Osteoblast (primary cell): ENCODE results near the gene RAP1B. TPM values are rescaled to one million over a fixed set of nuclear protein-coding genes. Genes with fewer than 3 reads are reported as not detected.

Experiments used
- DNase-seq: peaks from one replicate; pipeline ENCODE4 v3.0.0; 2011; ENCODE audit warnings: low spot score, mixed read lengths; ENCODE audit not compliant: insufficient read length; ENCODE audit errors: missing footprints
- H2AFZ ChIP-seq: 2 replicates; pipeline ENCODE4 v1.6.0; 2011; ENCODE audit warnings: mild to moderate bottlenecking, low read length
- H3K27ac ChIP-seq: 2 replicates; pipeline ENCODE4 v1.5.1; 2011; ENCODE audit warnings: mild to moderate bottlenecking, low read depth, low read length, moderate library complexity
- H3K27me3 ChIP-seq: 2 replicates; pipeline ENCODE4 v1.6.0; 2012; ENCODE audit warnings: mild to moderate bottlenecking, control low read depth, inconsistent platforms, low read length, moderate library complexity; ENCODE audit not compliant: insufficient read depth
- H3K36me3 ChIP-seq: 2 replicates; pipeline ENCODE4 v1.5.1; 2011; ENCODE audit warnings: mild to moderate bottlenecking, low read length, control low read depth, moderate library complexity; ENCODE audit not compliant: insufficient read depth
- H3K4me1 ChIP-seq: 2 replicates; pipeline ENCODE4 v1.5.1; 2011; ENCODE audit warnings: mild to moderate bottlenecking, low read length, control low read depth, moderate library complexity; ENCODE audit not compliant: insufficient read depth
- H3K4me2 ChIP-seq: 2 replicates; pipeline ENCODE4 v1.6.0; 2011; ENCODE audit warnings: mild to moderate bottlenecking, low read length; ENCODE audit not compliant: insufficient read depth
- H3K4me3 ChIP-seq: fragments of 200-600 bp; sonication (generic); 3 replicates; pipeline ENCODE4 v1.5.1; 2012; ENCODE audit warnings: mild to moderate bottlenecking, low read length, inconsistent platforms; ENCODE audit not compliant: insufficient read depth
- H3K79me2 ChIP-seq: 2 replicates; pipeline ENCODE4 v1.6.0; 2012; ENCODE audit warnings: mild to moderate bottlenecking, low read length, control low read depth, inconsistent platforms; ENCODE audit not compliant: insufficient read depth
- H3K9me3 ChIP-seq: 2 replicates; pipeline ENCODE4 v1.5.1; 2011; ENCODE audit warnings: low read depth, low read length, control low read depth
- H4K20me1 ChIP-seq: 2 replicates; pipeline ENCODE4 v1.6.0; 2012; ENCODE audit warnings: mild to moderate bottlenecking, low read length, control low read depth; ENCODE audit not compliant: insufficient read depth
- total RNA-seq: library from RNA; depleted of rRNA; stranded (reverse); fragments of >200 nt; gene quantifications from 2 replicates; pipeline ENCODE4 v1.2.3, GENCODE V29; 2012
- TF ChIP-seq, protein P1 (sequence below): IDR thresholded peaks from 2 replicates; pipeline ENCODE4 v1.5.1; 2011; ENCODE audit warnings: mild to moderate bottlenecking, low read depth, low read length, moderate library complexity; ENCODE audit errors: extremely low read depth

The RAP1B gene
- total RNA-seq, 1 donor: 243 TPM

DNA sequence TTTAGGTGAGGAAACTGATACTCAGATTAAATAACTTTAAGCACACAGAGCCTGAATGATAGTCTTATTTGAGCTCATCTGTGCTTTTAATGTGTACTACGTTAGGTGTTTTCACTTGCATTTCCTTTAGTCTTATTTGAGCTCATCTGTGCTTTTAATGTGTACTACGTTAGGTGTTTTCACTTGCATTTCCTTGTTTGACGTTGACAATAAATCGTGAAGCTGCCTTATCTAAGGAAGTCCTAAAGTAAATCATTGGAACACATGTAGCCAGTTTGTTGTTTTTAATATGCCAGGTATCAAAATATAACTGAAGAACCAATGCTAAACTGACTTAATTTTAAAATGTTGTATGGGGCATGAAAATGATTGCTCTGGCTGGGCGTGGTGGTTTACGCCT lies 2.0 kb downstream of the RAP1B start:
- DNase-seq: no peak
- peaks cover 30% of the 10 kb centered on the region for H4K20me1 ChIP-seq

DNA sequence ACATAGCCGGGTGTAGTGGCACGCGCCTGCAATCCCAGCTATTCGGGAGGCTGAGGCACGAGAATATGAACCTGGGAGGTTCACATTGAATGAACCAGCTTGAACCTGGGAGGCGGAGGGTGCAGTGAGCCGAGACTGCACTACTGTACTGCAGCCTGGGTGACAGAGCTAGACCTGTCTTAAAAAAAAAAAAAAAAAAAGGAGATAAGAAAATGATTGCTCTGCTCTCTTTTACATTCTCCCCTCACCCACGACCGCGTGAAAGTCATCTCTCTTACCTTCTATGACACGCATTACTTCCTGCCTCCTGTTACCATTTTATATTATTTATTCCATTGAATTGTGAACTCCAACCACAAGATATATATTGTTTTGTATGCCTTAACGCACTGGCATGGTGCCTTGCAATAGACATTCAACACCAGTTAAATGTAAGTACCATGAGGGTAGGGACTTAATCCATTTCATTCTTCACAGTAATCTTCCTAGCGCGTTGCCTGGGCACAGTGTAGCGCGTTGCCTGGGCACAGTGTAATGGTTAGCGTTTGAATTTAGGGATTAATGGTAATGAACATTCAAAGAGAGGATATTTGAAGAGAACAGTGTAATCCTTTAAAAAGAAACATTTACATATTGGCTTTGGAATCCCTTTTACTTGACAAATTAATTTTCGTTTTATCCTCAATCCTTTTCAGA lies 2.7 kb downstream of the RAP1B start:
- H2AFZ ChIP-seq: no peak overlapping the region
- DNase-seq: no peak
- peak overlapping the region; percentile 95 for H3K27ac ChIP-seq
- H3K27me3 ChIP-seq: no peaks in the 10 kb centered on the region
- peaks cover 71% of the 10 kb centered on the region for H3K79me2 ChIP-seq
- H3K4me3 ChIP-seq: peak overlapping the region; percentile 93
- TF ChIP-seq, protein P1, sequence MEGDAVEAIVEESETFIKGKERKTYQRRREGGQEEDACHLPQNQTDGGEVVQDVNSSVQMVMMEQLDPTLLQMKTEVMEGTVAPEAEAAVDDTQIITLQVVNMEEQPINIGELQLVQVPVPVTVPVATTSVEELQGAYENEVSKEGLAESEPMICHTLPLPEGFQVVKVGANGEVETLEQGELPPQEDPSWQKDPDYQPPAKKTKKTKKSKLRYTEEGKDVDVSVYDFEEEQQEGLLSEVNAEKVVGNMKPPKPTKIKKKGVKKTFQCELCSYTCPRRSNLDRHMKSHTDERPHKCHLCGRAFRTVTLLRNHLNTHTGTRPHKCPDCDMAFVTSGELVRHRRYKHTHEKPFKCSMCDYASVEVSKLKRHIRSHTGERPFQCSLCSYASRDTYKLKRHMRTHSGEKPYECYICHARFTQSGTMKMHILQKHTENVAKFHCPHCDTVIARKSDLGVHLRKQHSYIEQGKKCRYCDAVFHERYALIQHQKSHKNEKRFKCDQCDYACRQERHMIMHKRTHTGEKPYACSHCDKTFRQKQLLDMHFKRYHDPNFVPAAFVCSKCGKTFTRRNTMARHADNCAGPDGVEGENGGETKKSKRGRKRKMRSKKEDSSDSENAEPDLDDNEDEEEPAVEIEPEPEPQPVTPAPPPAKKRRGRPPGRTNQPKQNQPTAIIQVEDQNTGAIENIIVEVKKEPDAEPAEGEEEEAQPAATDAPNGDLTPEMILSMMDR: no peak
- peaks cover 9% of the 10 kb centered on the region for H3K36me3 ChIP-seq
- H3K9me3 ChIP-seq: no peaks in the 10 kb centered on the region
- peaks cover 48% of the 10 kb centered on the region for H3K4me1 ChIP-seq
- peak overlapping the region; percentile 81 for H3K4me2 ChIP-seq
- H4K20me1 ChIP-seq: peaks cover 36% of the 10 kb centered on the region

More for the DNA sequence above, 2.0 kb downstream of the RAP1B start:
- TF ChIP-seq, protein P1: no peak
- peak overlapping the region; percentile 93 for H3K4me3 ChIP-seq
- H3K79me2 ChIP-seq: peaks cover 64% of the 10 kb centered on the region
- H3K9me3 ChIP-seq: no peaks in the 10 kb centered on the region
- H3K4me2 ChIP-seq: peak overlapping the region; percentile 81
- H3K27ac ChIP-seq: peak overlapping the region; percentile 95
- H2AFZ ChIP-seq: no peak overlapping the region
- H3K27me3 ChIP-seq: no peaks in the 10 kb centered on the region
- H3K4me1 ChIP-seq: peaks cover 42% of the 10 kb centered on the region
- peaks cover 9% of the 10 kb centered on the region for H3K36me3 ChIP-seq

DNA sequence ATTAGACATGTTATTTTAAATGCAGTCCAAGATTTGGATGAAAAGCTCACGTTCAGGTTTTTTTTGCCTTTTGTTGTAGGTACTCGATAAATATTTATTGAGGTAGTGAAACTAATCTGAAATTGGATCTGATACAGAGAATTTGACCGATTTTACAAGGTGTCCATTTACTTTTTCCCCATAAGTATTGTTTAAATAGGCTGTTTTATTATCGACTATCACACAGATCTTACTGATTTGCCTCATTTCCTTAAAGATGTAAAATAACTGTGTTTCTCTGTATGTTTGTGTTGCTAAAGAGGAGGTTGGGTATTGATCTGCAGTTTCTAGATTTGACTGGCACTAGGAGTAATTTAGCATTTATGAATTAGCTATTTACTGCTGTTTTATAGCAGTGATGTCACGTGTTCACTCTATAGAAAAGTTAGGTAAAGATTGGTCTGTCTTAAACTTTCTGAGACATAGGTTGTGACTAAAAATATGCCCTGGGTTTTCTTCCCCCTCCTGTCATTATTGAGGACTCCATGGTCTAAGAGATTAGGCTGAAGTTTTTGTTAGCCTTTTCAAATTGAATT lies 3.5 kb downstream of the RAP1B start:
- Histone ChIP-seq H4K20me1 (peaks cover 45% of the 10 kb centered on the region), H3K4me1 (peaks cover 57% of the 10 kb centered on the region), H3K27me3 (no peaks in the 10 kb centered on the region), H3K79me2 (peaks cover 79% of the 10 kb centered on the region), H3K27ac (peak overlapping the region; percentile 4), H2AFZ (no peak overlapping the region), H3K4me2 (peak overlapping the region; percentile 81), H3K4me3 (peak overlapping the region; percentile 24), H3K36me3 (peaks cover 9% of the 10 kb centered on the region), H3K9me3 (no peaks in the 10 kb centered on the region)
- no peak for DNase-seq
- TF ChIP-seq, protein P1: no peak

DNA sequence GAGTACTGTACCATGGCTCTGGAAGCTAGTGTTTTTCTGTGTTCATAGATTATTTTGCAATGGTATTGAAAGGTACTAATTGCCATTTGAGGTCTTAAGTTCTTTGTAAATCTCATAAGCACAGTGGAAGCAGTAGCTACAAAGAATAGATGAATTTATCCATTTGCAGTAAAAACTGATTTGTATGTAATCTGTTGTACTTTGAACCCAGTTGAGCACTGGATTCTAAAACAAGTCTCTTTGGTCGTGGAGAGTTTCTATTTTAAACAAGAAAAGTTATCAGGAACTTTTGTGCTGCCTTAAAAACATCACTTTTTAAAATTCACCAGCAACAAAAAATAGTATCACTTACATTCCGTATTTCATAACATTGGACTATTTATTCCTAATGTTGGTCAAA lies 4.1 kb downstream of the RAP1B start:
- peak overlapping the region; percentile 4 for H3K27ac ChIP-seq
- H2AFZ ChIP-seq: no peak overlapping the region
- H3K4me2 ChIP-seq: peak overlapping the region; percentile 81
- peaks cover 50% of the 10 kb centered on the region for H4K20me1 ChIP-seq
- peaks cover 85% of the 10 kb centered on the region for H3K79me2 ChIP-seq
- DNase-seq: no peak
- TF ChIP-seq, protein P1: no peak
- H3K9me3 ChIP-seq: no peaks in the 10 kb centered on the region
- peaks cover 60% of the 10 kb centered on the region for H3K4me1 ChIP-seq
- peak overlapping the region; percentile 24 for H3K4me3 ChIP-seq
- peaks cover 9% of the 10 kb centered on the region for H3K36me3 ChIP-seq
- H3K27me3 ChIP-seq: no peaks in the 10 kb centered on the region
